Astrocyte (in vitro differentiated cells and primary cell): Measurements from ENCODE around the gene MYORG.
"Not testable (repeated sequence)": the region's sequence is repeated elsewhere in the genome, so short reads cannot be mapped to it uniquely, and the experiment has no call there.

ENCODE experiments used
- CTCF ChIP-seq: IDR thresholded peaks from 2 replicates; pipeline ENCODE4 v1.5.1; 2011; ENCODE audit warnings: low read depth, mild to moderate bottlenecking, inconsistent platforms, low read length, moderate library complexity; ENCODE audit not compliant: insufficient read depth
- EZH2 ChIP-seq: IDR thresholded peaks from 2 replicates; pipeline ENCODE4 v1.6.1; 2012; ENCODE audit warnings: mild to moderate bottlenecking, low read length, inconsistent platforms; ENCODE audit not compliant: insufficient read depth

GRCh38 chr9:34338079-34338478 is 38.6 kb downstream of the MYORG start:
- TF ChIP-seq CTCF, EZH2: not testable (repeated sequence)
